ENCODE data around the gene ITPR1.
"Not testable (repeated sequence)": the region's sequence is repeated elsewhere in the genome, so short reads cannot be mapped to it uniquely, and the experiment has no call there.

DNA sequence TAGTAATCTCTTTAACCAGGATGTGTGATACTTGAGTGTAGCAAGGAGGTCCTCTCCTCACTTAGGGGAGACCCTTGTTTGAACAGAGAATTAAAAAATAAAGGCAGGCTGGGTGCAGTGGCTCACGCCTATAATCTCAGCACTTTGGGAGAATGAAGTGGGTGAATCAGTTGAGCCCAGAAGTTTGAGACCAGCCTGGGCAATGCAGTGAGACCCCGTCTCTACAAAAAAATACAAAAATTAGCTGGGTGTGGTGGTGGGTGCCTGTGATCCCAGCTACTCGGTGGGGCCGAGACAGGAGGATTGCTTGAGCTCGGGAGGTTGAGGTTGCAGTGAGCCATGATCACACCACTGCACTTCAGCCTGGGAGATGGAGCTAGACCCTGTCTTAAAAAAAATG lies 105.1 kb downstream of the ITPR1 start:
- TF ChIP-seq, protein P1, sequence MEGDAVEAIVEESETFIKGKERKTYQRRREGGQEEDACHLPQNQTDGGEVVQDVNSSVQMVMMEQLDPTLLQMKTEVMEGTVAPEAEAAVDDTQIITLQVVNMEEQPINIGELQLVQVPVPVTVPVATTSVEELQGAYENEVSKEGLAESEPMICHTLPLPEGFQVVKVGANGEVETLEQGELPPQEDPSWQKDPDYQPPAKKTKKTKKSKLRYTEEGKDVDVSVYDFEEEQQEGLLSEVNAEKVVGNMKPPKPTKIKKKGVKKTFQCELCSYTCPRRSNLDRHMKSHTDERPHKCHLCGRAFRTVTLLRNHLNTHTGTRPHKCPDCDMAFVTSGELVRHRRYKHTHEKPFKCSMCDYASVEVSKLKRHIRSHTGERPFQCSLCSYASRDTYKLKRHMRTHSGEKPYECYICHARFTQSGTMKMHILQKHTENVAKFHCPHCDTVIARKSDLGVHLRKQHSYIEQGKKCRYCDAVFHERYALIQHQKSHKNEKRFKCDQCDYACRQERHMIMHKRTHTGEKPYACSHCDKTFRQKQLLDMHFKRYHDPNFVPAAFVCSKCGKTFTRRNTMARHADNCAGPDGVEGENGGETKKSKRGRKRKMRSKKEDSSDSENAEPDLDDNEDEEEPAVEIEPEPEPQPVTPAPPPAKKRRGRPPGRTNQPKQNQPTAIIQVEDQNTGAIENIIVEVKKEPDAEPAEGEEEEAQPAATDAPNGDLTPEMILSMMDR (conservative IDR thresholded peaks at IDR 0.05; ENCODE audit: low read depth, low read length): not testable (repeated sequence)
- not testable (repeated sequence) for TF ChIP-seq SMC3 (IDR thresholded peaks at IDR 0.05; ENCODE audit: low read depth, low read length); MXI1 (IDR thresholded peaks at IDR 0.05; ENCODE audit: borderline replicate concordance, low read depth, low read length); CEBPB (IDR thresholded peaks at IDR 0.05; ENCODE audit: low read depth, low read length); POLR2A (IDR thresholded peaks at IDR 0.05; ENCODE audit: low read depth, low read length); MAZ (IDR thresholded peaks at IDR 0.05; ENCODE audit: borderline replicate concordance, low read depth, low read length)
